Fibroblast of skin of abdomen (primary cell): ENCODE data around the gene XRCC5.
A peak's percentile ranks its signal among the peaks of the same experiment; 100 is the strongest.
"Not testable (repeated sequence)": the region's sequence is repeated elsewhere in the genome, so short reads cannot be mapped to it uniquely, and the experiment has no call there.

Source experiments
- DNase-seq: peaks from one replicate; pipeline ENCODE4 v3.0.0-alpha.2; 2013

XRCC5 gene

GRCh38 chr2:216202626-216203250 lies 93.6 kb downstream of the XRCC5 start:
- no peak for DNase-seq

- DNase-seq, result no peak
Observed at GRCh38 chr2:216205486-216205885, 96.3 kb downstream of the XRCC5 start.

GRCh38 chr2:216206041-216206703 lies 97.0 kb downstream of the XRCC5 start:
- no peak for DNase-seq

- DNase-seq, result no peak
Observed at GRCh38 chr2:216206821-216207220, 97.7 kb downstream of the XRCC5 start.

- not testable (repeated sequence) for DNase-seq
Observed at GRCh38 chr2:216208661-216209060, 99.5 kb downstream of the XRCC5 start.

GRCh38 chr2:216210701-216211540 lies 101.8 kb downstream of the XRCC5 start:
- DNase-seq, result peak; percentile 25

GRCh38 chr2:216211614-216212145 lies 102.5 kb downstream of the XRCC5 start:
- no peak for DNase-seq

GRCh38 chr2:216214768-216215167 lies 105.6 kb downstream of the XRCC5 start:
- DNase-seq, result no peak

- peak; percentile 18 for DNase-seq
Observed at GRCh38 chr2:216215658-216216390, 106.7 kb downstream of the XRCC5 start.

- DNase-seq, result peak; percentile 64
Observed at GRCh38 chr2:216216951-216217903, 108.1 kb downstream of the XRCC5 start.

GRCh38 chr2:216217904-216218260 lies 108.7 kb downstream of the XRCC5 start:
- no peak for DNase-seq

- no peak for DNase-seq
Observed at GRCh38 chr2:216219861-216220260, 110.7 kb downstream of the XRCC5 start.

GRCh38 chr2:216220976-216221375 lies 111.8 kb downstream of the XRCC5 start:
- DNase-seq, result no peak

- DNase-seq, result no peak
Observed at GRCh38 chr2:216221811-216222210, 112.7 kb downstream of the XRCC5 start.

- peak; percentile 38 for DNase-seq
Observed at GRCh38 chr2:216222650-216223352, 113.7 kb downstream of the XRCC5 start.

GRCh38 chr2:216224388-216224787 lies 115.2 kb downstream of the XRCC5 start:
- no peak for DNase-seq

GRCh38 chr2:216229277-216229914 lies 120.2 kb downstream of the XRCC5 start:
- DNase-seq, result no peak

- DNase-seq, result no peak
Observed at GRCh38 chr2:216231867-216232266, 122.7 kb downstream of the XRCC5 start.

GRCh38 chr2:216232721-216233120 lies 123.6 kb downstream of the XRCC5 start:
- DNase-seq, result no peak
